Right cardiac atrium (tissue), 5 donors: ENCODE results near the gene CD6. TPM values are rescaled to one million over a fixed set of nuclear protein-coding genes. Genes with fewer than 3 reads are reported as not detected.
A peak's percentile ranks its signal among the peaks of the same experiment; 100 is the strongest.

ENCODE experiments used
- ATAC-seq, 2 donors: fragments of 200-7000 bp; cut with Tn5 transposase; one replicate each; pipeline versions ENCODE4 v1.8.0 to v1.9.1; 2020; ENCODE audit warnings: moderate library complexity in 2 of 2, mild to moderate bottlenecking in 1 of 2
- DNase-seq, 3 donors: peaks; one replicate each; pipeline ENCODE4 v3.0.0-alpha.2; 2020
- H3K27ac ChIP-seq: one replicate; pipeline ENCODE4 v1.5.1; 2013; ENCODE audit warnings: mild to moderate bottlenecking, low read length, control low read depth, moderate library complexity
- H3K27me3 ChIP-seq: one replicate; pipeline ENCODE4 v1.6.1; 2013; ENCODE audit not compliant: control insufficient read depth, insufficient read depth
- H3K4me1 ChIP-seq: one replicate; pipeline ENCODE4 v1.6.1; 2013; ENCODE audit warnings: low read length; ENCODE audit not compliant: control insufficient read depth, insufficient read depth
- H3K4me3 ChIP-seq: one replicate; pipeline ENCODE4 v1.5.1; 2013; ENCODE audit warnings: low read length, control low read depth
- H3K9me3 ChIP-seq: one replicate; pipeline ENCODE4 v1.6.1; 2013; ENCODE audit warnings: low read length; ENCODE audit not compliant: control insufficient read depth
- WGBS: extraction: QIAGEN DNeasy Blood & Tissue Kit; methylation state at CpG from one replicate; pipeline ENCODE4 v1.1.7; 2013; 5-methylcytosine and 5-hydroxymethylcytosine counted together
- intact Hi-C, 4 donors: fragments of 100-400 bp; cut with DNase I; formaldehyde crosslinking; loops; one replicate each; pipeline versions ENCODE4 v1.11.0 to v1.14.0; 2022 to 2023
- polyA plus RNA-seq: library from polyadenylated mRNA; stranded (reverse); fragments of 200-250 nt; gene quantifications from one replicate; pipeline ENCODE4 v1.2.3, GENCODE V29; 2013
- total RNA-seq, 4 donors: library from RNA; stranded (reverse); fragmentation: NEBNext Ultra II Directional; extraction: Animal tissue kit (Norgen Biotek cat#: 25700); gene quantifications; one replicate each; pipeline ENCODE4 v1.2.1, GENCODE V29; 2021
- donor health status: healthy with polysubstance abuse.
- donor health status: DM: no; HTN: yes; CAD: no.
- donor health status: DM: no; HTN: no; CAD: no.
- donor health status: DM: no; HTN: yes; CAD: no; lungs with severe emphysema.
- donor health status: DM: yes; HTN: yes; CAD: no.

The CD6 gene
- total and polyA plus RNA-seq, 5 donors: 0.11 to 1.7 (median 0.74) TPM

- Histone ChIP-seq H3K4me3 (no peak overlapping the region), H3K4me1 (peaks cover 2% of the 10 kb centered on the region), H3K27me3 (no peaks in the 10 kb centered on the region), H3K27ac (no peak overlapping the region), H3K9me3 (no peaks in the 10 kb centered on the region)
- DNase-seq: peak in 1 of 3 donors; percentile 23
- 85% methylated on average over 11 of the region's 11 CpGs for WGBS
- no peak for ATAC-seq
- intact Hi-C loops: no loop called here
Observed at GRCh38 chr11:60944490-60945294, 26.8 kb upstream of the CD6 start.

- H3K9me3 ChIP-seq: no peaks in the 10 kb centered on the region
- no peak overlapping the region for H3K27ac ChIP-seq
- 73% methylated on average over 5 of the region's 5 CpGs for WGBS
- H3K4me1 ChIP-seq: peaks cover 2% of the 10 kb centered on the region
- intact Hi-C loops: no loop called here
- no peak overlapping the region for H3K4me3 ChIP-seq
- ATAC-seq: no peak
- peak in 1 of 3 donors; percentile 14 for DNase-seq
- H3K27me3 ChIP-seq: no peaks in the 10 kb centered on the region
Observed at GRCh38 chr11:60945295-60945667, 26.2 kb upstream of the CD6 start.

DNA sequence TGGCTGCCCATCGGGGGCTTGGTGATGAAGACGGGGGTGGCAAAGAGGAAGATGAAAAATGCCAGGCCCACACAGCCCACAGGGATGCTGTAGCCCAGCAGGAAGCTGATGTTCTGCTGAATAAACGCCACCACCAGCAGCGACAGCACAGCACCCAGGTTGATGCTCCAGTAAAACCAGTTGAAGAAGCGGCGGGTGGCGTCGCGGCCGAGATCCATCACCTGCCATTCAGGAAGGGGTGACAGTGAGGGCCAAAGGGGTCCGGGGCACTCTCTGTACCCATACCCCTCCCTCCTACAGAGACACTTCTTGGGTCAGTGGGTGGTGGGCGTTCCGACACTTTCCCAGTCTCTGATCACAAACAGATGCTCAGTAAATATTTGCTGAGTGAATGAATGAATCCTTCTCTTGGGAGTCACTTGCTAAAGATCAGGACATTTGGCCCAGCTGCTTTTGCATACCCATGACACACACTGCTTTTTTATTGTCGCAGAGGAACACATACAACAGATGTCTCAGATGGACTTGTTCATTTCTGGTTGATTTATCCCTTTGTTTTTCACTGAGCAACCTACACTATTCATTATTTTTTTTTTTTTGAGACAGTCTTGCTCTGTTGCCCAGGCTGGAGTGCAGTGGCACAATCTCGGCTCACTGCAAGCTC, 24.7 kb upstream of the CD6 start:
- no peaks in the 10 kb centered on the region for H3K9me3 ChIP-seq
- DNase-seq (peak in 2 of 3 donors; percentile 11 to 53), ATAC-seq (no peak)
- 86% methylated on average over 15 of the region's 15 CpGs for WGBS
- intact Hi-C loops: no loop called here
- H3K27ac ChIP-seq: no peak overlapping the region
- H3K4me3 ChIP-seq: no peak overlapping the region
- H3K27me3 ChIP-seq: no peaks in the 10 kb centered on the region
- peaks cover 2% of the 10 kb centered on the region for H3K4me1 ChIP-seq

GRCh38 chr11:60947700-60948099, 23.8 kb upstream of the CD6 start:
- DNase-seq: peak in 1 of 3 donors; percentile 41
- no peak overlapping the region for H3K4me3 ChIP-seq
- H3K27me3 ChIP-seq: no peaks in the 10 kb centered on the region
- 53% methylated on average over 2 of the region's 2 CpGs for WGBS
- peaks cover 2% of the 10 kb centered on the region for H3K4me1 ChIP-seq
- H3K27ac ChIP-seq: no peak overlapping the region
- ATAC-seq: no peak
- no peaks in the 10 kb centered on the region for H3K9me3 ChIP-seq
- intact Hi-C loops: no loop called here

DNA sequence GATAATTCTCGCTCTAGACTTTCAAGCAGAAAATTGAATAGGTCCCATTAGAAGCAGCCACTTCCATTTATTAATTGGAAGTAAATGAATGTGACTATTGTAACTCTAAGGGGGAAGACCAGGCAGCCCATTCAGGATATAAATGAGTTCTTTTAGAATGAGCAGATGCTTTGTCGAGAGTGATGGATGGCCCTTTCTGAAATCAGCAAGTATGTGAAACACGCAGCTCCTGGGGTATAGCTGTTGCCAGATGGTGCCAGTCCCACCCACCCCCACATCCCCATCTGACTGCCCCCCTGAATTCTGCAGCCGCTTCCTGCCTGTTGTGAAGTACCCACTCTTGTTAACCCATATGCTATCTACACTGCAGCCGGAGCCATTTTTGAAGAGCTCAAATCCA, 23.2 kb upstream of the CD6 start:
- intact Hi-C loops: no loop called here

DNA sequence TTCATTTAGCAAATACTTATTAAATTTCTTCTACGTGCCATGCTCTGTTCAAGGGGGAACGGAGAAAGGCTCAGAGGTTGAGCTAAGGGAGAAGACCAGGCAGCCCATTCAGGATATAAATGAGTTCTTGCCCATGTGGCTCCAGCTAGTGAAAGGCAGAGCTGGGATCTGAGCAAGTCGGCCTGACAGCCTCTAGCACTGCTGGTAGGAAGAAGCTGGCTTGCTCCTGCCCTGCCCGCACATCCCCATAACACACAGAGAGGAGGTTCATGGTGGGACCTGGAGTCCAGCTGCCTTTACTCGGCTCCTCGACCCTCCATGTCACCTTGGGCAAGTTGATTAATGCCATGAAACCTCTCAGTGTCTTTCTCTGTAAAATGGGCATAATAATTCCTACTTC, 21.5 kb upstream of the CD6 start:
- no peak for ATAC-seq
- 76% methylated on average over 6 of the region's 6 CpGs for WGBS
- Histone ChIP-seq H3K4me1 (peaks cover 2% of the 10 kb centered on the region), H3K27me3 (no peaks in the 10 kb centered on the region), H3K27ac (no peak overlapping the region), H3K4me3 (peak overlapping the region; percentile 21), H3K9me3 (no peaks in the 10 kb centered on the region)
- no peak for DNase-seq
- intact Hi-C loops: no loop called here

More for the DNA sequence above, 23.2 kb upstream of the CD6 start:
- H3K27ac ChIP-seq: no peak overlapping the region
- DNase-seq (peak in 1 of 3 donors; percentile 4), ATAC-seq (no peak)
- H3K4me3 ChIP-seq: no peak overlapping the region
- 80% methylated on average over 5 of the region's 5 CpGs for WGBS
- H3K4me1 ChIP-seq: peaks cover 2% of the 10 kb centered on the region
- no peaks in the 10 kb centered on the region for H3K27me3 ChIP-seq
- H3K9me3 ChIP-seq: no peaks in the 10 kb centered on the region

- intact Hi-C loops: no loop called here
- H3K4me3 ChIP-seq: peak overlapping the region; percentile 44
- peak; percentile 48 to 84 (median 73) for DNase-seq
- peaks cover 2% of the 10 kb centered on the region for H3K4me1 ChIP-seq
- H3K27me3 ChIP-seq: no peaks in the 10 kb centered on the region
- peak overlapping the region; percentile 27 for H3K27ac ChIP-seq
- peak; percentile 5 to 23 for ATAC-seq
- H3K9me3 ChIP-seq: no peaks in the 10 kb centered on the region
- WGBS: 12% methylated on average over 86 of the region's 86 CpGs
Observed at GRCh38 chr11:60950933-60951605, 20.4 kb upstream of the CD6 start.

- ATAC-seq (peak; percentile 32 to 47), DNase-seq (no peak)
- no peaks in the 10 kb centered on the region for H3K9me3 ChIP-seq
- H3K27ac ChIP-seq: peak overlapping the region; percentile 27
- H3K4me3 ChIP-seq: peak overlapping the region; percentile 44
- intact Hi-C loops: no loop called here
- WGBS: 5% methylated on average over 8 of the region's 8 CpGs
- peaks cover 2% of the 10 kb centered on the region for H3K4me1 ChIP-seq
- H3K27me3 ChIP-seq: no peaks in the 10 kb centered on the region
Observed at GRCh38 chr11:60951606-60951903, 19.9 kb upstream of the CD6 start.

GRCh38 chr11:60951904-60952741, 19.4 kb upstream of the CD6 start, which contains the start of gene SLC15A3:
SLC15A3 (minus strand) TSS chr11:60952176; CDS start chr11:60951551, 625 bp downstream.
- 9% methylated on average over 23 of the region's 23 CpGs for WGBS
- intact Hi-C loops: no loop called here
- peak; percentile 78 to 81 for ATAC-seq

DNA sequence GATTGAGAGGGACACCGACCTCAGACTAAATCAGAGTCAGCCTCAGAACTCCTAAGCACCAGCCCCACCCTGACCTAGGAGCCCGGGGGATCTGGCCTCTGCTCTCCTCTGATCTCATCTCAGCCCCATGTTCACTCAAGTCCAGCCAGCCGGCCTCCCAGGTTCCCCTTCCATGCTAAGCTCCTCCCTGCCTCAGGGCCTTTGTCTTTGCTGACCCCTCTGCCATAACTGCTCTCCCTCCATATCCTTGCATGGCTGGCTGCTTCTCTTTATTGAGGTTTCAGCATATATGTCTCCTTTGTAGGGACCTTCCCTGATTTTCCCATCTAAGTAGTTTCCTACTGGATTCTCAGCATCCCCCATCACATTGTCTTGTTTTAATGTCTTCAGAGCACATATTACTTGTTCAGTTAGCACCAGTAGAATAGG, 18.7 kb upstream of the CD6 start:
- WGBS: 28% methylated on average over 3 of the region's 3 CpGs
- no peaks in the 10 kb centered on the region for H3K27me3 ChIP-seq
- ATAC-seq (peak in 1 of 2 donors; percentile 44), DNase-seq (peak in 2 of 3 donors; percentile 74 to 77)
- peak overlapping the region; percentile 27 for H3K27ac ChIP-seq
- no peak overlapping the region for H3K4me3 ChIP-seq
- H3K9me3 ChIP-seq: no peaks in the 10 kb centered on the region
- H3K4me1 ChIP-seq: peaks cover 2% of the 10 kb centered on the region
- intact Hi-C loops: no loop called here

More at GRCh38 chr11:60951904-60952741, 19.4 kb upstream of the CD6 start, which contains the start of gene SLC15A3:
- Histone ChIP-seq H3K27me3 (no peaks in the 10 kb centered on the region), H3K4me3 (peak within 1 kb of the TSS; percentile 44), H3K27ac (peak within 1 kb of the TSS; percentile 27), H3K9me3 (no peaks in the 10 kb centered on the region), H3K4me1 (peaks cover 2% of the 10 kb centered on the region)
- DNase-seq: peak; percentile 67 to 85 (median 83)
